Measurements from ENCODE around the gene LRRC74B. TPM values are rescaled to one million over a fixed set of nuclear protein-coding genes. Genes with fewer than 3 reads are reported as not detected.

The LRRC74B gene
- polyA plus RNA-seq, 4 donors: 0.16 to 0.27 TPM; not detected in 2

GRCh38 chr22:21029486-21030025, 16.2 kb upstream of the LRRC74B start:
- FAIRE-seq: no peak
- WGBS, 3 donors: 74 to 87% (median 82%) methylated on average over 12 of the region's 12 CpGs

GRCh38 chr22:21030032-21030431, 15.7 kb upstream of the LRRC74B start:
- H3K4me1 ChIP-seq (ENCODE audit: control insufficient read depth in 3 of 3, insufficient read depth in 2 of 3, low read depth in 1 of 3, low read length in 2 of 3): peaks cover 0 to 23% (median 0%) of the 10 kb centered on the region in 3 donors
- DNase-seq (no peak), FAIRE-seq (no peak)
- no peak overlapping the region for H3K4me3 ChIP-seq (ENCODE audit: low read depth in 1 of 3, low read length in 3 of 3)
- peaks cover 0 to 30% (median 0%) of the 10 kb centered on the region in 3 donors for H3K36me3 ChIP-seq (ENCODE audit: control insufficient read depth in 3 of 3, insufficient read depth in 2 of 3, low read depth in 1 of 3, low read length in 3 of 3)
- WGBS, 3 donors: 89 to 95% (median 92%) methylated on average over 15 of the region's 15 CpGs
- H3K27ac ChIP-seq (ENCODE audit: low read depth in 1 of 3, low read length in 2 of 3): no peak overlapping the region
- no peaks in the 10 kb centered on the region for H3K9me3 ChIP-seq (ENCODE audit: control insufficient read depth in 2 of 2, insufficient read depth in 1 of 2, low read depth in 1 of 2, low read length in 1 of 2)
- peaks cover 0 to 3% (median 0%) of the 10 kb centered on the region in 3 donors for H3K27me3 ChIP-seq (ENCODE audit: control insufficient read depth in 3 of 3, insufficient read depth in 3 of 3, low read length in 3 of 3)

More at GRCh38 chr22:21029486-21030025, 16.2 kb upstream of the LRRC74B start:
- Histone ChIP-seq H3K27me3 (ENCODE audit: control insufficient read depth in 3 of 3, insufficient read depth in 3 of 3, low read length in 3 of 3) (peaks cover 0 to 3% (median 0%) of the 10 kb centered on the region in 3 donors), H3K4me1 (ENCODE audit: control insufficient read depth in 3 of 3, insufficient read depth in 2 of 3, low read depth in 1 of 3, low read length in 2 of 3) (peaks cover 0 to 23% (median 0%) of the 10 kb centered on the region in 3 donors), H3K4me3 (ENCODE audit: low read depth in 1 of 3, low read length in 3 of 3) (no peak overlapping the region), H3K36me3 (ENCODE audit: control insufficient read depth in 3 of 3, insufficient read depth in 2 of 3, low read depth in 1 of 3, low read length in 3 of 3) (peaks cover 0 to 30% (median 0%) of the 10 kb centered on the region in 3 donors), H3K9me3 (ENCODE audit: control insufficient read depth in 2 of 2, insufficient read depth in 1 of 2, low read depth in 1 of 2, low read length in 1 of 2) (no peaks in the 10 kb centered on the region), H3K27ac (ENCODE audit: low read depth in 1 of 3, low read length in 2 of 3) (no peak overlapping the region)
- DNase-seq: no peak

- peaks cover 0 to 5% (median 0%) of the 10 kb centered on the region in 3 donors for H3K27me3 ChIP-seq (ENCODE audit: control insufficient read depth in 3 of 3, insufficient read depth in 3 of 3, low read length in 3 of 3)
- WGBS, 3 donors: 92 to 96% (median 94%) methylated on average over 40 of the region's 40 CpGs
- DNase-seq: no peak
- H3K27ac ChIP-seq (ENCODE audit: low read depth in 1 of 3, low read length in 2 of 3): no peak overlapping the region
- H3K4me3 ChIP-seq (ENCODE audit: low read depth in 1 of 3, low read length in 3 of 3): peak overlapping the region in 1 of 3 donors; percentile 40
- FAIRE-seq: no peak
- peaks cover 0 to 30% (median 0%) of the 10 kb centered on the region in 3 donors for H3K36me3 ChIP-seq (ENCODE audit: control insufficient read depth in 3 of 3, insufficient read depth in 2 of 3, low read depth in 1 of 3, low read length in 3 of 3)
- H3K4me1 ChIP-seq (ENCODE audit: control insufficient read depth in 3 of 3, insufficient read depth in 2 of 3, low read depth in 1 of 3, low read length in 2 of 3): peaks cover 0 to 23% (median 0%) of the 10 kb centered on the region in 3 donors
- H3K9me3 ChIP-seq (ENCODE audit: control insufficient read depth in 2 of 2, insufficient read depth in 1 of 2, low read depth in 1 of 2, low read length in 1 of 2): no peaks in the 10 kb centered on the region
Observed at GRCh38 chr22:21030621-21031544, 14.9 kb upstream of the LRRC74B start.

GRCh38 chr22:21031545-21032036, 14.2 kb upstream of the LRRC74B start:
- Histone ChIP-seq H3K27me3 (ENCODE audit: control insufficient read depth in 3 of 3, insufficient read depth in 3 of 3, low read length in 3 of 3) (peaks cover 0 to 5% (median 0%) of the 10 kb centered on the region in 3 donors), H3K4me1 (ENCODE audit: control insufficient read depth in 3 of 3, insufficient read depth in 2 of 3, low read depth in 1 of 3, low read length in 2 of 3) (peaks cover 0 to 23% (median 0%) of the 10 kb centered on the region in 3 donors), H3K36me3 (ENCODE audit: control insufficient read depth in 3 of 3, insufficient read depth in 2 of 3, low read depth in 1 of 3, low read length in 3 of 3) (peaks cover 0 to 30% (median 0%) of the 10 kb centered on the region in 3 donors), H3K27ac (ENCODE audit: low read depth in 1 of 3, low read length in 2 of 3) (no peak overlapping the region), H3K9me3 (ENCODE audit: control insufficient read depth in 2 of 2, insufficient read depth in 1 of 2, low read depth in 1 of 2, low read length in 1 of 2) (no peaks in the 10 kb centered on the region), H3K4me3 (ENCODE audit: low read depth in 1 of 3, low read length in 3 of 3) (peak overlapping the region in 2 of 3 donors; percentile 26 to 40)
- 85 to 90% (median 87%) methylated on average over 16 to 18 of the region's 18 CpGs for WGBS, 3 donors
- DNase-seq (no peak), FAIRE-seq (no peak)

- 6 to 7% (median 6%) methylated on average over 32 to 59 of the region's 59 CpGs for WGBS, 3 donors
- Histone ChIP-seq H3K9me3 (ENCODE audit: control insufficient read depth in 2 of 2, insufficient read depth in 1 of 2, low read depth in 1 of 2, low read length in 1 of 2) (no peaks in the 10 kb centered on the region), H3K4me1 (ENCODE audit: control insufficient read depth in 3 of 3, insufficient read depth in 2 of 3, low read depth in 1 of 3, low read length in 2 of 3) (peaks cover 0 to 25% (median 0%) of the 10 kb centered on the region in 3 donors), H3K27me3 (ENCODE audit: control insufficient read depth in 3 of 3, insufficient read depth in 3 of 3, low read length in 3 of 3) (peaks cover 0 to 5% (median 0%) of the 10 kb centered on the region in 3 donors), H3K36me3 (ENCODE audit: control insufficient read depth in 3 of 3, insufficient read depth in 2 of 3, low read depth in 1 of 3, low read length in 3 of 3) (peaks cover 0 to 30% (median 0%) of the 10 kb centered on the region in 3 donors), H3K4me3 (ENCODE audit: low read depth in 1 of 3, low read length in 3 of 3) (peak within 1 kb of the TSS in 2 of 3 donors; percentile 26 to 40), H3K27ac (ENCODE audit: low read depth in 1 of 3, low read length in 2 of 3) (peak within 1 kb of the TSS in 1 of 3 donors; percentile 58)
- FAIRE-seq (no peak), DNase-seq (peak in 1 of 2 donors; percentile 81)
Observed at GRCh38 chr22:21032037-21032867, 13.5 kb upstream of the LRRC74B start, which contains the start of gene SLC7A4. SLC7A4 (minus strand) TSS chr22:21032561; CDS start chr22:21031812, 749 bp downstream.

GRCh38 chr22:21032868-21033688, 12.7 kb upstream of the LRRC74B start:
- peaks cover 0 to 29% (median 0%) of the 10 kb centered on the region in 3 donors for H3K4me1 ChIP-seq (ENCODE audit: control insufficient read depth in 3 of 3, insufficient read depth in 2 of 3, low read depth in 1 of 3, low read length in 2 of 3)
- FAIRE-seq: no peak
- H3K27ac ChIP-seq (ENCODE audit: low read depth in 1 of 3, low read length in 2 of 3): peak overlapping the region in 1 of 3 donors; percentile 58
- peaks cover 0 to 5% (median 0%) of the 10 kb centered on the region in 3 donors for H3K27me3 ChIP-seq (ENCODE audit: control insufficient read depth in 3 of 3, insufficient read depth in 3 of 3, low read length in 3 of 3)
- H3K4me3 ChIP-seq (ENCODE audit: low read depth in 1 of 3, low read length in 3 of 3): peak overlapping the region in 1 of 3 donors; percentile 40
- WGBS, 3 donors: 74 to 82% (median 79%) methylated on average over 12 of the region's 12 CpGs
- DNase-seq: no peak
- peaks cover 0 to 28% (median 0%) of the 10 kb centered on the region in 3 donors for H3K36me3 ChIP-seq (ENCODE audit: control insufficient read depth in 3 of 3, insufficient read depth in 2 of 3, low read depth in 1 of 3, low read length in 3 of 3)
- H3K9me3 ChIP-seq (ENCODE audit: control insufficient read depth in 2 of 2, insufficient read depth in 1 of 2, low read depth in 1 of 2, low read length in 1 of 2): no peaks in the 10 kb centered on the region

GRCh38 chr22:21033895-21034294, 11.9 kb upstream of the LRRC74B start:
- H3K27me3 ChIP-seq (ENCODE audit: control insufficient read depth in 3 of 3, insufficient read depth in 3 of 3, low read length in 3 of 3): peaks cover 0 to 5% (median 0%) of the 10 kb centered on the region in 3 donors
- peaks cover 0 to 20% (median 0%) of the 10 kb centered on the region in 3 donors for H3K36me3 ChIP-seq (ENCODE audit: control insufficient read depth in 3 of 3, insufficient read depth in 2 of 3, low read depth in 1 of 3, low read length in 3 of 3)
- DNase-seq (no peak), FAIRE-seq (no peak)
- 59 to 82% (median 67%) methylated on average over 3 of the region's 3 CpGs for WGBS, 3 donors
- peaks cover 0 to 32% (median 0%) of the 10 kb centered on the region in 3 donors for H3K4me1 ChIP-seq (ENCODE audit: control insufficient read depth in 3 of 3, insufficient read depth in 2 of 3, low read depth in 1 of 3, low read length in 2 of 3)
- no peak overlapping the region for H3K27ac ChIP-seq (ENCODE audit: low read depth in 1 of 3, low read length in 2 of 3)
- H3K4me3 ChIP-seq (ENCODE audit: low read depth in 1 of 3, low read length in 3 of 3): no peak overlapping the region
- H3K9me3 ChIP-seq (ENCODE audit: control insufficient read depth in 2 of 2, insufficient read depth in 1 of 2, low read depth in 1 of 2, low read length in 1 of 2): no peaks in the 10 kb centered on the region
